EL (cell line): ENCODE measurements around the gene MPLKIP.
"Not testable (repeated sequence)": the region's sequence is repeated elsewhere in the genome, so short reads cannot be mapped to it uniquely, and the experiment has no call there.

Experiments
- DNase-seq: peaks from one replicate; pipeline ENCODE4 v3.0.0-alpha.2; 2016

Gene MPLKIP

GRCh38 chr7:40134428-40135316 is at the start of gene MPLKIP, which contains the start of gene SUGCT:
Gene MPLKIP, minus strand, starts transcription at chr7:40134622. Its CDS starts 55 bp downstream, at chr7:40134567.
Gene SUGCT, plus strand, starts transcription at chr7:40135005.
- DNase-seq: peak; percentile 84

GRCh38 chr7:40182452-40182851 is 48.0 kb upstream of the MPLKIP start:
- DNase-seq: no peak

GRCh38 chr7:40177071-40177470 is 42.6 kb upstream of the MPLKIP start:
- no peak for DNase-seq

GRCh38 chr7:40175725-40176510 is 41.5 kb upstream of the MPLKIP start:
- peak; percentile 44 for DNase-seq

GRCh38 chr7:40175256-40175655 is 40.8 kb upstream of the MPLKIP start:
- DNase-seq: not testable (repeated sequence)

- not testable (repeated sequence) for DNase-seq
Observed at GRCh38 chr7:40173121-40173520, 38.7 kb upstream of the MPLKIP start.

- DNase-seq: not testable (repeated sequence)
Observed at GRCh38 chr7:40168266-40168665, 33.8 kb upstream of the MPLKIP start.

- DNase-seq: no peak
Observed at GRCh38 chr7:40167291-40167690, 32.9 kb upstream of the MPLKIP start.

GRCh38 chr7:40165216-40165615 is 30.8 kb upstream of the MPLKIP start:
- no peak for DNase-seq

GRCh38 chr7:40162516-40162915 is 28.1 kb upstream of the MPLKIP start:
- peak; percentile 15 for DNase-seq

- DNase-seq: no peak
Observed at GRCh38 chr7:40156988-40157387, 22.6 kb upstream of the MPLKIP start.

- no peak for DNase-seq
Observed at GRCh38 chr7:40151504-40151903, 17.1 kb upstream of the MPLKIP start.

- DNase-seq: no peak
Observed at GRCh38 chr7:40148671-40149070, 14.2 kb upstream of the MPLKIP start.

GRCh38 chr7:40148247-40148580 is 13.8 kb upstream of the MPLKIP start:
- DNase-seq: not testable (repeated sequence)

GRCh38 chr7:40147371-40148246 is 13.2 kb upstream of the MPLKIP start:
- DNase-seq: peak; percentile 51

GRCh38 chr7:40145596-40146130 is 11.2 kb upstream of the MPLKIP start:
- DNase-seq: not testable (repeated sequence)

GRCh38 chr7:40141916-40142315 is 7.5 kb upstream of the MPLKIP start:
- DNase-seq: not testable (repeated sequence)

GRCh38 chr7:40139891-40140290 is 5.5 kb upstream of the MPLKIP start:
- not testable (repeated sequence) for DNase-seq

- DNase-seq: no peak
Observed at GRCh38 chr7:40138973-40139372, 4.6 kb upstream of the MPLKIP start.

- no peak for DNase-seq
Observed at GRCh38 chr7:40137563-40137962, 3.1 kb upstream of the MPLKIP start.

- DNase-seq: no peak
Observed at GRCh38 chr7:40135317-40135610, 842 bp upstream of the MPLKIP start.

- DNase-seq: peak; percentile 17
Observed at GRCh38 chr7:40133561-40134427, 628 bp downstream of the MPLKIP start.
